HEK293T (cell line): ENCODE measurements around the gene CCDC57.

Experiments
- CTCF ChIA-PET: fragments of 350-600 bp; formaldehyde crosslinking; extraction: SDS; loops from one replicate; lab custom pipeline; 2021; ENCODE audit warnings: antibody characterized with exemption, inconsistent platforms; lab: Yijun Ruan, JAX
- POLR2A ChIA-PET: fragments of 350-600 bp; formaldehyde crosslinking; extraction: SDS; loops from one replicate; lab custom pipeline; 2020; ENCODE audit warnings: antibody characterized with exemption, inconsistent platforms; lab: Yijun Ruan, JAX
- DNase-seq: peaks from one replicate; pipeline ENCODE4 v3.0.0; 2012; ENCODE audit warnings: mixed read lengths; ENCODE audit errors: extremely low spot score
- ARNT ChIP-seq: fragments of 450-650 bp; IDR thresholded peaks from 2 replicates; pipeline ENCODE4 v1.6.1; 2017; ENCODE audit warnings: mild to moderate bottlenecking
- BHLHE40 ChIP-seq: fragments of 450-650 bp; IDR thresholded peaks from 2 replicates; pipeline ENCODE4 v1.6.1; 2016; ENCODE audit warnings: mild to moderate bottlenecking, moderate library complexity, borderline replicate concordance
- CTBP1 ChIP-seq: fragments of 450-650 bp; IDR thresholded peaks from 2 replicates; pipeline ENCODE4 v1.6.1; 2016; ENCODE audit warnings: borderline replicate concordance
- ELF4 ChIP-seq: fragments of 450-650 bp; IDR thresholded peaks from 2 replicates; pipeline ENCODE4 v1.6.1; 2017; ENCODE audit warnings: antibody characterized with exemption
- FOXA1 ChIP-seq: fragments of 450-650 bp; IDR thresholded peaks from 2 replicates; pipeline ENCODE4 v1.6.1; 2016; ENCODE audit warnings: mild to moderate bottlenecking
- FOXK2 ChIP-seq: fragments of 450-650 bp; IDR thresholded peaks from 2 replicates; pipeline ENCODE4 v1.6.1; 2016; ENCODE audit warnings: mild to moderate bottlenecking
- FOXM1 ChIP-seq: fragments of 450-650 bp; IDR thresholded peaks from 2 replicates; pipeline ENCODE4 v1.6.1; 2017; ENCODE audit warnings: mild to moderate bottlenecking, borderline replicate concordance
- HDGF ChIP-seq: fragments of 450-650 bp; IDR thresholded peaks from 2 replicates; pipeline ENCODE4 v1.6.1; 2017; ENCODE audit warnings: antibody characterized with exemption, borderline replicate concordance
- L3MBTL2 ChIP-seq: fragments of 450-650 bp; conservative IDR thresholded peaks from 2 replicates; pipeline ENCODE4 v1.6.1; 2016; ENCODE audit warnings: mild to moderate bottlenecking
- LEF1 ChIP-seq: fragments of 450-650 bp; IDR thresholded peaks from 2 replicates; pipeline ENCODE4 v1.6.1; 2017; ENCODE audit warnings: mild to moderate bottlenecking, borderline replicate concordance
- NFRKB ChIP-seq: fragments of 450-650 bp; IDR thresholded peaks from 2 replicates; pipeline ENCODE4 v1.6.1; 2016; ENCODE audit warnings: mild to moderate bottlenecking, moderate library complexity
- PKNOX1 ChIP-seq: fragments of 450-650 bp; IDR thresholded peaks from 2 replicates; pipeline ENCODE4 v1.6.1; 2016
- SP1 ChIP-seq: fragments of 450-650 bp; IDR thresholded peaks from 2 replicates; pipeline ENCODE4 v1.6.1; 2017
- SUZ12 ChIP-seq: fragments of 450-650 bp; IDR thresholded peaks from 2 replicates; pipeline ENCODE4 v1.6.1; 2016; ENCODE audit warnings: mild to moderate bottlenecking
- TARDBP ChIP-seq: fragments of 450-650 bp; IDR thresholded peaks from 2 replicates; pipeline ENCODE4 v1.6.1; 2016
- ZNF384 ChIP-seq: fragments of 450-650 bp; IDR thresholded peaks from 2 replicates; pipeline ENCODE4 v1.6.1; 2016

CCDC57 gene

GRCh38 chr17:82231562-82232321 is 19.1 kb upstream of the CCDC57 start:
- ChIA-PET POLR2A (no interaction called here), CTCF (no interaction called here)
- DNase-seq = no peak
- no peak for TF ChIP-seq FOXK2
- TF ChIP-seq NFRKB = no peak
- TF ChIP-seq FOXA1 = no peak
- no peak for TF ChIP-seq LEF1
- TF ChIP-seq TARDBP = no peak
- no peak for TF ChIP-seq BHLHE40

DNA sequence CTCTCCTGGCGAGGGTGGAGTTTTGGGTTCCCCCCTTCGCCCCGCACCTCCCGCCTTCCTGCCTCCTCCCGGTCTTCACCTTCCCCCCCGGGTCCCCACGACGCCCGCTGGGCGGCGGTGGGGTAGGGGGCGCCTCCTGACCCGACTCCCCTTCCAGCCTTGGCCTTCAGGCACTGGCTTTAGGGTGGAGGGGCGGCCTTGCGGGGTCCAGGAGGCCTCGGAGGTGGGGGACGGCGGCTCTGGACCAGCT is 18.6 kb upstream of the CCDC57 start:
- no peak for DNase-seq
- ChIA-PET POLR2A (no interaction called here), CTCF (no interaction called here)
- no peak for TF ChIP-seq SUZ12
- TF ChIP-seq FOXM1 = no peak

DNA sequence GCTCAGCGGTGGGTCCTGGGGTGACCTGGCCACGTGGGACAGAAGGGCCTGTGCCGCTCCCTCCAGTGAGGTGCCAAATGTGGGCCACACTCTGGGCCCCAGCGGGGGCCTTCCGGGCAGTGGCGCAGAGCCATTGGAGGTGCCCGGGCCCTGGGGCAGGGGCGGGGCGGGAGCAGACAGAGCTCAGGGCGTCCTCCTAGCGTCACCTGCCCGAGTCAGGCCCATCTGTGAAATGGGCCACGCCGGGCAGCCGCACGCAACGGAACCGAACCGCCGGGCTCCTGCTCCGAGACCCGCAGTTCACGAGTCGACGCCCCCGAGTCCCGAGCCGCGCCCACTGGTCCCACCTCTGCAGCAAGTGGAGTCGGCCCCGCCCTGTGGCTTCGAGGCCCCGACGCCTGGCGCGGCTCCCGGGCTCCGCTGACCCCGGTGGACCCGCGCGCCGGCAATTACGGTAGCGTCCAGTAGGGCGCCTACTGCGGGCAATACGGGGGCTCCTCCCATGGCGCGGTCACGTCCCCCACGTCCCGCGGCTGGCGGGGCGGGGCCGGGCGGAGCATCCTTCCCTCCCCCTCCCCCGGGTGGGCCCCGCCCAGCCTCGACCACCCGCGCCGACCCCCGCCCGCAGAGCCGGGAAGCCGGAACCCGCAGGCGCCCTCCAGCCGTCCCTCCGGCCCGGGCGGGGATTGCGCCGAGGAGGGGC is 18.1 kb upstream of the CCDC57 start:
- TF ChIP-seq TARDBP = no peak
- TF ChIP-seq BHLHE40 = no peak
- no peak for TF ChIP-seq NFRKB
- TF ChIP-seq ARNT = no peak
- TF ChIP-seq FOXA1 = no peak
- CTCF ChIA-PET = no interaction called here
- DNase-seq = no peak
- POLR2A ChIA-PET = no interaction called here

- ChIA-PET POLR2A (no interaction called here), CTCF (no interaction called here)
- DNase-seq = no peak
- TF ChIP-seq PKNOX1 (no peak), SP1 (no peak), ZNF384 (no peak)
Measured at GRCh38 chr17:82229698-82230608, 17.3 kb upstream of the CCDC57 start.

GRCh38 chr17:82228842-82229697 is 16.4 kb upstream of the CCDC57 start, which contains the start of gene SLC16A3:
TSS of gene SLC16A3 (plus strand) at chr17:82229042. CDS start at chr17:82236009, 6,967 bp downstream.
- no peak for TF ChIP-seq BHLHE40
- TF ChIP-seq LEF1 = no peak
- TF ChIP-seq TARDBP = no peak
- TF ChIP-seq FOXA1 = no peak
- no peak for TF ChIP-seq FOXM1
- no peak for TF ChIP-seq HDGF
- TF ChIP-seq CTBP1 = no peak
- no peak for TF ChIP-seq ZNF384
- no peak for TF ChIP-seq SUZ12
- TF ChIP-seq L3MBTL2 = no peak
- CTCF ChIA-PET = interaction anchor here (0.8 kb wide), 1 partner anchor 9 kb away, joined by 3 read pairs; no protein-coding TSS in a partner anchor
- POLR2A ChIA-PET = no interaction called here
- no peak for DNase-seq

GRCh38 chr17:82228278-82228841 is 15.7 kb upstream of the CCDC57 start:
- TF ChIP-seq ARNT (no peak), ZNF384 (no peak), FOXM1 (no peak), BHLHE40 (no peak), ELF4 (no peak)
- CTCF ChIA-PET = interaction anchor here (0.8 kb wide), 1 partner anchor 10 kb away, joined by 3 read pairs; no protein-coding TSS in a partner anchor
- POLR2A ChIA-PET = no interaction called here
- no peak for DNase-seq

GRCh38 chr17:82227629-82228277 is 15.1 kb upstream of the CCDC57 start:
- ChIA-PET POLR2A (no interaction called here), CTCF (no interaction called here)

More at GRCh38 chr17:82227629-82228277, 15.1 kb upstream of the CCDC57 start:
- TF ChIP-seq ZNF384 (no peak), SUZ12 (no peak), BHLHE40 (no peak), FOXK2 (no peak), LEF1 (no peak), SP1 (no peak), NFRKB (no peak)
- no peak for DNase-seq
